ENCODE data around the gene TPCN1.

Gene TPCN1

GRCh38 chr12:113216027-113216426, 5.2 kb upstream of the TPCN1 start:
- no peak overlapping the region for H3K9ac ChIP-seq (ENCODE audit: low read depth, low read length)
- H3K36me3 ChIP-seq (ENCODE audit: control insufficient read depth, insufficient read depth, low read length): no peaks in the 10 kb centered on the region
- H3K4me1 ChIP-seq (ENCODE audit: control insufficient read depth, insufficient read depth, low read length): no peaks in the 10 kb centered on the region
- H3K4me3 ChIP-seq (ENCODE audit: low read depth, low read length): no peak overlapping the region
- no peaks in the 10 kb centered on the region for H3K9me3 ChIP-seq (ENCODE audit: control insufficient read depth, insufficient read depth, low read length)
- no peaks in the 10 kb centered on the region for H3K27me3 ChIP-seq (ENCODE audit: control insufficient read depth, insufficient read depth, low read length)

GRCh38 chr12:113220593-113221180, 577 bp upstream of the TPCN1 start:
- Histone ChIP-seq H3K4me1 (ENCODE audit: control insufficient read depth, insufficient read depth, low read length) (no peaks in the 10 kb centered on the region), H3K9me3 (ENCODE audit: control insufficient read depth, insufficient read depth, low read length) (no peaks in the 10 kb centered on the region), H3K36me3 (ENCODE audit: control insufficient read depth, insufficient read depth, low read length) (no peaks in the 10 kb centered on the region), H3K27me3 (ENCODE audit: control insufficient read depth, insufficient read depth, low read length) (no peaks in the 10 kb centered on the region), H3K9ac (ENCODE audit: low read depth, low read length) (no peak overlapping the region), H3K4me3 (ENCODE audit: low read depth, low read length) (peak overlapping the region; percentile 90)

GRCh38 chr12:113221997-113222729, 899 bp downstream of the TPCN1 start:
- Histone ChIP-seq H3K27me3 (ENCODE audit: control insufficient read depth, insufficient read depth, low read length) (no peaks in the 10 kb centered on the region), H3K4me3 (ENCODE audit: low read depth, low read length) (peak overlapping the region; percentile 87), H3K4me1 (ENCODE audit: control insufficient read depth, insufficient read depth, low read length) (no peaks in the 10 kb centered on the region), H3K36me3 (ENCODE audit: control insufficient read depth, insufficient read depth, low read length) (no peaks in the 10 kb centered on the region), H3K9me3 (ENCODE audit: control insufficient read depth, insufficient read depth, low read length) (no peaks in the 10 kb centered on the region), H3K9ac (ENCODE audit: low read depth, low read length) (peak overlapping the region; percentile 81)

GRCh38 chr12:113222730-113223531, 1.7 kb downstream of the TPCN1 start:
- no peaks in the 10 kb centered on the region for H3K36me3 ChIP-seq (ENCODE audit: control insufficient read depth, insufficient read depth, low read length)
- H3K9me3 ChIP-seq (ENCODE audit: control insufficient read depth, insufficient read depth, low read length): no peaks in the 10 kb centered on the region
- no peak overlapping the region for H3K4me3 ChIP-seq (ENCODE audit: low read depth, low read length)
- H3K9ac ChIP-seq (ENCODE audit: low read depth, low read length): no peak overlapping the region
- H3K4me1 ChIP-seq (ENCODE audit: control insufficient read depth, insufficient read depth, low read length): no peaks in the 10 kb centered on the region
- no peaks in the 10 kb centered on the region for H3K27me3 ChIP-seq (ENCODE audit: control insufficient read depth, insufficient read depth, low read length)

GRCh38 chr12:113224955-113225354, 3.7 kb downstream of the TPCN1 start:
- H3K36me3 ChIP-seq (ENCODE audit: control insufficient read depth, insufficient read depth, low read length): peaks cover 2% of the 10 kb centered on the region
- H3K27me3 ChIP-seq (ENCODE audit: control insufficient read depth, insufficient read depth, low read length): no peaks in the 10 kb centered on the region
- H3K9ac ChIP-seq (ENCODE audit: low read depth, low read length): no peak overlapping the region
- no peaks in the 10 kb centered on the region for H3K9me3 ChIP-seq (ENCODE audit: control insufficient read depth, insufficient read depth, low read length)
- no peaks in the 10 kb centered on the region for H3K4me1 ChIP-seq (ENCODE audit: control insufficient read depth, insufficient read depth, low read length)
- H3K4me3 ChIP-seq (ENCODE audit: low read depth, low read length): no peak overlapping the region

GRCh38 chr12:113226696-113227568, 5.7 kb downstream of the TPCN1 start:
- no peaks in the 10 kb centered on the region for H3K9me3 ChIP-seq (ENCODE audit: control insufficient read depth, insufficient read depth, low read length)
- no peak overlapping the region for H3K9ac ChIP-seq (ENCODE audit: low read depth, low read length)
- H3K36me3 ChIP-seq (ENCODE audit: control insufficient read depth, insufficient read depth, low read length): peaks cover 9% of the 10 kb centered on the region
- no peaks in the 10 kb centered on the region for H3K27me3 ChIP-seq (ENCODE audit: control insufficient read depth, insufficient read depth, low read length)
- no peak overlapping the region for H3K4me3 ChIP-seq (ENCODE audit: low read depth, low read length)
- H3K4me1 ChIP-seq (ENCODE audit: control insufficient read depth, insufficient read depth, low read length): no peaks in the 10 kb centered on the region

GRCh38 chr12:113227686-113228391, 6.6 kb downstream of the TPCN1 start:
- Histone ChIP-seq H3K9ac (ENCODE audit: low read depth, low read length) (no peak overlapping the region), H3K4me3 (ENCODE audit: low read depth, low read length) (no peak overlapping the region), H3K9me3 (ENCODE audit: control insufficient read depth, insufficient read depth, low read length) (no peaks in the 10 kb centered on the region), H3K36me3 (ENCODE audit: control insufficient read depth, insufficient read depth, low read length) (peaks cover 14% of the 10 kb centered on the region), H3K27me3 (ENCODE audit: control insufficient read depth, insufficient read depth, low read length) (no peaks in the 10 kb centered on the region), H3K4me1 (ENCODE audit: control insufficient read depth, insufficient read depth, low read length) (peaks cover 6% of the 10 kb centered on the region)

- H3K9ac ChIP-seq (ENCODE audit: low read depth, low read length): no peak overlapping the region
- H3K9me3 ChIP-seq (ENCODE audit: control insufficient read depth, insufficient read depth, low read length): no peaks in the 10 kb centered on the region
- peaks cover 9% of the 10 kb centered on the region for H3K4me1 ChIP-seq (ENCODE audit: control insufficient read depth, insufficient read depth, low read length)
- H3K36me3 ChIP-seq (ENCODE audit: control insufficient read depth, insufficient read depth, low read length): peaks cover 14% of the 10 kb centered on the region
- H3K4me3 ChIP-seq (ENCODE audit: low read depth, low read length): no peak overlapping the region
- no peaks in the 10 kb centered on the region for H3K27me3 ChIP-seq (ENCODE audit: control insufficient read depth, insufficient read depth, low read length)
These were observed 7.2 kb downstream of the TPCN1 start for GRCh38 chr12:113228394-113229028.

GRCh38 chr12:113230315-113231234, 9.3 kb downstream of the TPCN1 start:
- Histone ChIP-seq H3K36me3 (ENCODE audit: control insufficient read depth, insufficient read depth, low read length) (peaks cover 14% of the 10 kb centered on the region), H3K9ac (ENCODE audit: low read depth, low read length) (no peak overlapping the region), H3K27me3 (ENCODE audit: control insufficient read depth, insufficient read depth, low read length) (no peaks in the 10 kb centered on the region), H3K9me3 (ENCODE audit: control insufficient read depth, insufficient read depth, low read length) (no peaks in the 10 kb centered on the region), H3K4me3 (ENCODE audit: low read depth, low read length) (no peak overlapping the region), H3K4me1 (ENCODE audit: control insufficient read depth, insufficient read depth, low read length) (peaks cover 12% of the 10 kb centered on the region)
